HG02943 (cell line): Measurements from ENCODE around the gene ANKRD33B.

Source experiments
- ATAC-seq: cut with Tn5 transposase; IDR thresholded peaks from one replicate; pipeline ENCODE4 v1.9.1; 2021; ENCODE audit warnings: mild to moderate bottlenecking, low read depth, moderate library complexity; ENCODE audit not compliant: unreplicated experiment

The ANKRD33B gene

GRCh38 chr5:10671041-10672008, 107.5 kb downstream of the ANKRD33B start:
- ATAC-seq: no peak

- no peak for ATAC-seq
These were observed 108.5 kb downstream of the ANKRD33B start for GRCh38 chr5:10672146-10673016.

GRCh38 chr5:10673017-10673389, 109.1 kb downstream of the ANKRD33B start:
- no peak for ATAC-seq

GRCh38 chr5:10673407-10673806, 109.5 kb downstream of the ANKRD33B start:
- ATAC-seq: no peak

GRCh38 chr5:10674096-10674495, 110.2 kb downstream of the ANKRD33B start:
- ATAC-seq: no peak

GRCh38 chr5:10674582-10674981, 110.7 kb downstream of the ANKRD33B start:
- no peak for ATAC-seq

GRCh38 chr5:10675177-10675700, 111.4 kb downstream of the ANKRD33B start:
- ATAC-seq: no peak

GRCh38 chr5:10676224-10676623, 112.4 kb downstream of the ANKRD33B start:
- no peak for ATAC-seq

- no peak for ATAC-seq
These were observed 113.1 kb downstream of the ANKRD33B start for GRCh38 chr5:10676946-10677345.

GRCh38 chr5:10677533-10677932, 113.7 kb downstream of the ANKRD33B start:
- ATAC-seq: no peak

GRCh38 chr5:10678244-10678643, 114.4 kb downstream of the ANKRD33B start:
- ATAC-seq: no peak

- no peak for ATAC-seq
These were observed 115.6 kb downstream of the ANKRD33B start for GRCh38 chr5:10679336-10679988.

- ATAC-seq: no peak
These were observed 117.1 kb downstream of the ANKRD33B start for GRCh38 chr5:10680876-10681481.

GRCh38 chr5:10681731-10682679, 118.1 kb downstream of the ANKRD33B start:
- ATAC-seq: no peak

- ATAC-seq: no peak
These were observed 119.1 kb downstream of the ANKRD33B start for GRCh38 chr5:10682801-10683525.

GRCh38 chr5:10684303-10685086, 120.6 kb downstream of the ANKRD33B start:
- no peak for ATAC-seq

- no peak for ATAC-seq
These were observed 121.2 kb downstream of the ANKRD33B start for GRCh38 chr5:10685115-10685521.

GRCh38 chr5:10686890-10687289, 123.0 kb downstream of the ANKRD33B start:
- ATAC-seq: no peak
